Stimulated activated naive B cell treated with anti-CD40 and anti-IgM and Interleukin-4, amounts not matched to agents 10 μg/mL and 1 μg/mL and 100 μg/mL, for 72 hours (primary cell): Measurements from ENCODE around the gene KNTC1.

Experiments
- ATAC-seq, 2 donors: fragments of 150-1000 bp; cut with Tn5 transposase; replicated peaks; 2 replicates each; pipeline ENCODE4 v1.10.0; 2021; ENCODE audit warnings: moderate library complexity in 1 of 2
- DNase-seq: peaks from one replicate; pipeline ENCODE4 v3.0.0; 2021
- H3K27ac Mint-ChIP-seq: one replicate; pipeline ENCODE4 v1.8.0; 2022; ENCODE audit warnings: mild to moderate bottlenecking, mixed read lengths
- H3K27me3 Mint-ChIP-seq, 2 donors: one replicate each; pipeline ENCODE4 v1.8.0; 2022; ENCODE audit warnings: mixed read lengths in 2 of 2
- H3K36me3 Mint-ChIP-seq, 2 donors: one replicate each; pipeline ENCODE4 v1.8.0; 2022; ENCODE audit warnings: mixed read lengths in 2 of 2, mild to moderate bottlenecking in 1 of 2
- H3K4me1 Mint-ChIP-seq, 2 donors: one replicate each; pipeline ENCODE4 v1.8.0; 2022; ENCODE audit warnings: mixed read lengths in 2 of 2, mild to moderate bottlenecking in 1 of 2
- H3K4me3 Mint-ChIP-seq, 2 donors: one replicate each; pipeline ENCODE4 v1.8.0; 2022; ENCODE audit warnings: mild to moderate bottlenecking in 2 of 2, mixed read lengths in 2 of 2, moderate library complexity in 1 of 2
- H3K9me3 Mint-ChIP-seq, 2 donors: one replicate each; pipeline ENCODE4 v1.8.0; 2022; ENCODE audit warnings: mixed read lengths in 2 of 2, mild to moderate bottlenecking in 1 of 2

KNTC1 gene

GRCh38 chr12:122519418-122519817 is 7.6 kb upstream of the KNTC1 start:
- H3K27ac Mint-ChIP-seq: peak overlapping the region; percentile 62

GRCh38 chr12:122520676-122521075 is 6.4 kb upstream of the KNTC1 start:
- H3K9me3 Mint-ChIP-seq: no peaks in the 10 kb centered on the region
- H3K27me3 Mint-ChIP-seq: no peaks in the 10 kb centered on the region
- no peak overlapping the region for H3K4me3 Mint-ChIP-seq
- peaks cover 31 to 58% of the 10 kb centered on the region in 2 donors for H3K36me3 Mint-ChIP-seq
- H3K4me1 Mint-ChIP-seq: peaks cover 13 to 30% of the 10 kb centered on the region in 2 donors
- no peak for ATAC-seq
- no peak for DNase-seq
- peak overlapping the region; percentile 57 for H3K27ac Mint-ChIP-seq

More at GRCh38 chr12:122519418-122519817, 7.6 kb upstream of the KNTC1 start:
- Mint-ChIP-seq H3K27me3 (no peaks in the 10 kb centered on the region), H3K4me3 (no peak overlapping the region), H3K9me3 (no peaks in the 10 kb centered on the region), H3K36me3 (peaks cover 31 to 58% of the 10 kb centered on the region in 2 donors), H3K4me1 (peaks cover 12 to 24% of the 10 kb centered on the region in 2 donors)
- no peak for DNase-seq
- ATAC-seq: no peak

GRCh38 chr12:122523280-122523679 is 3.8 kb upstream of the KNTC1 start:
- no peak for ATAC-seq
- no peak for DNase-seq
- Mint-ChIP-seq H3K4me1 (peaks cover 15 to 25% of the 10 kb centered on the region in 2 donors), H3K36me3 (peaks cover 24 to 44% of the 10 kb centered on the region in 2 donors), H3K27ac (peak overlapping the region; percentile 33), H3K27me3 (no peaks in the 10 kb centered on the region), H3K4me3 (peak overlapping the region in 1 of 2 donors; percentile 60), H3K9me3 (no peaks in the 10 kb centered on the region)

- peak overlapping the region in 1 of 2 donors; percentile 64 for H3K4me3 Mint-ChIP-seq
Measured at GRCh38 chr12:122523846-122524718, 3.0 kb upstream of the KNTC1 start.

GRCh38 chr12:122527478-122527944 is 462 bp downstream of the KNTC1 start:
- no peaks in the 10 kb centered on the region for H3K27me3 Mint-ChIP-seq
- H3K27ac Mint-ChIP-seq: no peak overlapping the region
- peaks cover 9 to 22% of the 10 kb centered on the region in 2 donors for H3K36me3 Mint-ChIP-seq
- no peak overlapping the region for H3K4me3 Mint-ChIP-seq
- no peak for ATAC-seq
- no peak for DNase-seq
- peaks cover 16 to 26% of the 10 kb centered on the region in 2 donors for H3K4me1 Mint-ChIP-seq
- no peaks in the 10 kb centered on the region for H3K9me3 Mint-ChIP-seq

More at GRCh38 chr12:122523846-122524718, 3.0 kb upstream of the KNTC1 start:
- Mint-ChIP-seq H3K36me3 (peaks cover 18 to 37% of the 10 kb centered on the region in 2 donors), H3K9me3 (no peaks in the 10 kb centered on the region), H3K27me3 (no peaks in the 10 kb centered on the region), H3K27ac (peak overlapping the region; percentile 65), H3K4me1 (peaks cover 15 to 25% of the 10 kb centered on the region in 2 donors)
- ATAC-seq (no peak), DNase-seq (no peak)

- Mint-ChIP-seq H3K36me3 (peaks cover 6 to 21% of the 10 kb centered on the region in 2 donors), H3K27me3 (no peaks in the 10 kb centered on the region), H3K9me3 (no peaks in the 10 kb centered on the region), H3K4me1 (peaks cover 12 to 20% of the 10 kb centered on the region in 2 donors), H3K27ac (no peak overlapping the region), H3K4me3 (peak overlapping the region; percentile 10 to 46)
- DNase-seq (no peak), ATAC-seq (no peak)
Measured at GRCh38 chr12:122528582-122528981, 1.5 kb downstream of the KNTC1 start.

GRCh38 chr12:122528992-122529391 is 1.9 kb downstream of the KNTC1 start:
- peak; percentile 21 for DNase-seq
- Mint-ChIP-seq H3K36me3 (peaks cover 10 to 20% of the 10 kb centered on the region in 2 donors), H3K27me3 (no peaks in the 10 kb centered on the region), H3K4me3 (peak overlapping the region; percentile 10 to 46), H3K9me3 (no peaks in the 10 kb centered on the region), H3K27ac (no peak overlapping the region), H3K4me1 (peaks cover 12 to 16% of the 10 kb centered on the region in 2 donors)
- peak in 1 of 2 donors; percentile 19 for ATAC-seq

- Mint-ChIP-seq H3K36me3 (peaks cover 15 to 28% of the 10 kb centered on the region in 2 donors), H3K27ac (no peak overlapping the region), H3K4me1 (peaks cover 4 to 5% of the 10 kb centered on the region in 2 donors), H3K27me3 (no peaks in the 10 kb centered on the region), H3K9me3 (no peaks in the 10 kb centered on the region), H3K4me3 (no peak overlapping the region)
- ATAC-seq (no peak), DNase-seq (no peak)
Measured at GRCh38 chr12:122533856-122534255, 6.8 kb downstream of the KNTC1 start.

- no peak for ATAC-seq
- Mint-ChIP-seq H3K9me3 (no peaks in the 10 kb centered on the region), H3K4me1 (no peaks in the 10 kb centered on the region), H3K36me3 (peaks cover 21 to 31% of the 10 kb centered on the region in 2 donors), H3K27me3 (no peaks in the 10 kb centered on the region), H3K27ac (no peak overlapping the region), H3K4me3 (no peak overlapping the region)
- no peak for DNase-seq
Measured at GRCh38 chr12:122537021-122537420, 10.0 kb downstream of the KNTC1 start.

- no peak overlapping the region for H3K4me3 Mint-ChIP-seq
- ATAC-seq (no peak), DNase-seq (no peak)
- H3K9me3 Mint-ChIP-seq: no peaks in the 10 kb centered on the region
- no peak overlapping the region for H3K27ac Mint-ChIP-seq
- H3K4me1 Mint-ChIP-seq: peaks cover 0 to 2% of the 10 kb centered on the region in 2 donors
- peaks cover 27 to 38% of the 10 kb centered on the region in 2 donors for H3K36me3 Mint-ChIP-seq
- no peaks in the 10 kb centered on the region for H3K27me3 Mint-ChIP-seq
Measured at GRCh38 chr12:122538496-122538895, 11.4 kb downstream of the KNTC1 start.

- Mint-ChIP-seq H3K27me3 (no peaks in the 10 kb centered on the region), H3K9me3 (no peaks in the 10 kb centered on the region), H3K4me3 (no peak overlapping the region), H3K4me1 (peaks cover 11 to 22% of the 10 kb centered on the region in 2 donors), H3K36me3 (peaks cover 28 to 41% of the 10 kb centered on the region in 2 donors), H3K27ac (no peak overlapping the region)
- DNase-seq (no peak), ATAC-seq (peak in 1 of 2 donors; percentile 38)
Measured at GRCh38 chr12:122544537-122544936, 17.5 kb downstream of the KNTC1 start.

- Mint-ChIP-seq H3K27ac (peak overlapping the region; percentile 5), H3K36me3 (peaks cover 30 to 49% of the 10 kb centered on the region in 2 donors), H3K9me3 (no peaks in the 10 kb centered on the region), H3K4me3 (no peak overlapping the region), H3K27me3 (no peaks in the 10 kb centered on the region), H3K4me1 (peaks cover 11 to 22% of the 10 kb centered on the region in 2 donors)
- DNase-seq: no peak
- ATAC-seq: peak; percentile 82 to 88
Measured at GRCh38 chr12:122545855-122546254, 18.8 kb downstream of the KNTC1 start.

GRCh38 chr12:122547330-122547729 is 20.3 kb downstream of the KNTC1 start:
- H3K4me1 Mint-ChIP-seq: peaks cover 11 to 22% of the 10 kb centered on the region in 2 donors
- ATAC-seq: peak in 1 of 2 donors; percentile 48
- DNase-seq: no peak
- H3K27ac Mint-ChIP-seq: no peak overlapping the region
- H3K4me3 Mint-ChIP-seq: no peak overlapping the region
- no peaks in the 10 kb centered on the region for H3K9me3 Mint-ChIP-seq
- peaks cover 31 to 51% of the 10 kb centered on the region in 2 donors for H3K36me3 Mint-ChIP-seq
- H3K27me3 Mint-ChIP-seq: no peaks in the 10 kb centered on the region

- Mint-ChIP-seq H3K4me3 (peak overlapping the region in 1 of 2 donors; percentile 51), H3K27me3 (no peaks in the 10 kb centered on the region), H3K27ac (peak overlapping the region; percentile 93), H3K9me3 (no peaks in the 10 kb centered on the region), H3K36me3 (peaks cover 32 to 55% of the 10 kb centered on the region in 2 donors), H3K4me1 (peaks cover 5 to 16% of the 10 kb centered on the region in 2 donors)
- DNase-seq (peak; percentile 13), ATAC-seq (peak; percentile 48 to 66)
Measured at GRCh38 chr12:122558745-122559641, 31.9 kb downstream of the KNTC1 start.
